Islet of Langerhans (tissue), 1 donor: Measurements from ENCODE around the gene ATP5PD.
"Not testable (repeated sequence)": the region's sequence is repeated elsewhere in the genome, so short reads cannot be mapped to it uniquely, and the experiment has no call there.

Experiments used
- FAIRE-seq: peaks from one replicate; lab custom pipeline; 2011; peaks lifted over from hg19 to GRCh38; lab: Jason Lieb, UNC

Gene ATP5PD

DNA sequence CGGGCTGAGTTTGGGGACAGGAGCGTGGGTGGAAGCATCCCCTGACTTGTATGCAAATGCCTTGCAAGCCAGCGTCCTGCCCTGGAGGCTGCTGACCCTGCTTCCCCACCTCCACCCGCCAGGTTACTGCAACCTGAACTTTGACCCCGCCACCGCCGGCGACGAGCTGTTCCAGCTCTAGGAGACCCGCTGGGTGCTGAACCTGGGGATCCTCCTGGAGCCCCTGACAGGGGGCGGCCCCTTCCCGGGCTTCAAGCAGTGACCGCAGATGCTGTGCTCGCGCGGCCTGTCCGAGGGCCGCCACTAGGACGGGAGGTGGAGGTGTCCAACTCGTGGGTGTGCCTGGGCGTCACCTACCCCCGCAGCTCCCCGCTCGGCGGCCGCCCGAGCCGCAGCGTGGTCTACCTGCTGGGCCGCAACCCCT is 30.3 kb upstream of the ATP5PD start:
- FAIRE-seq, result no peak

DNA sequence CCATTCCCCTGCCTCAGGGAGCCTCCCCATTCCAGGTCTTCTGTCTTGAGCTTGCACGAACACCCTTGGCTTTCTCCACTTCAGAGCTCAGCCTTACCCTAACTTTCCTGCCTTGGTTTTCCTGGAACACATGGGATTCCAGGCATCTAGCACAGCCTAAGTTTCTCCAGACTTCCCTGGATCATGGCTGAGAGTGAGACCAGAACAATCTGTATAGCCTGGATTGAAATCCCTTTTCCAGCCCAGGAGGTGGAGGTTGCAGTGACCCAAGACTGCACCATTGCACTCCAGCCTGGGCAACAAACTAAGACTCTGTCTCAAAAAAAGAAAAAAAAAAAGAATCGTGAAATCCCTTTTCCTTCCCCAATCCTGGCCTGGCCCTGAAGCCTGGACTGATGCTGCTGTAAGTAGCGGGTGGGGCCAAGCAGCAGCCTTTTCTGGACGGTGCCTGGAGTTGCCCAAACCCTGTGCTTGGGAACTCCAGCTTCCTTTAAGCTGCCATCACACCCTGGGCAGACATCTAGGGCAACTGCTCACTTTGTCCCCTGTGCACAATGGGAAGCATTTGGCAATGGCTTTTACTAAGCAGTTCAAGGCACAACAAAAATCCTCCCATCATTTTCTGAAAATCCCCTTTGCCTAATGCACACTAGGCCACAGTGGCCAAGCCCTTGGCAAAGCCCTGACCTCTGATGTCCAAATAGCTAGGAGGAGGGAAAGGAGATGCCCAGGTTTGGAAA is 29.0 kb upstream of the ATP5PD start:
- FAIRE-seq, result no peak

DNA sequence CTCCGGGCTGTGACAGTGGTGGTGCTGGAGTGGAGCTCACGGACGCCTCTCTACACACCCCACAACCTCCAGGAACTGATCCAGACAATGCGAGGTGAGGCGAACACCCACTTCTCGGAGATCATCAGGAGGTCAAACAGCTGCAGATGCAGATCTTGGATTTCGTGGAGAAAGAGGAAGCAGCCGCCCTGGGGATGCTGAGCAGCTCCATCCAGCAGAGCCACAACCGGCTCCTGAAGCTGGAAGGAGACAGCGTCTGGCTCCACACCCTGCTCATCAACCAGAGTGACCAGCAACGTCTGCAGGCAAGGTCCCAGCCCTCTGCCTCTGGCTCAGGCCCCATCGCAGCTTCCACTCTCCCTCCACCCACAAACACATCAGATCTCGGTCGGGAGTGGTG is 27.8 kb upstream of the ATP5PD start:
- no peak for FAIRE-seq

DNA sequence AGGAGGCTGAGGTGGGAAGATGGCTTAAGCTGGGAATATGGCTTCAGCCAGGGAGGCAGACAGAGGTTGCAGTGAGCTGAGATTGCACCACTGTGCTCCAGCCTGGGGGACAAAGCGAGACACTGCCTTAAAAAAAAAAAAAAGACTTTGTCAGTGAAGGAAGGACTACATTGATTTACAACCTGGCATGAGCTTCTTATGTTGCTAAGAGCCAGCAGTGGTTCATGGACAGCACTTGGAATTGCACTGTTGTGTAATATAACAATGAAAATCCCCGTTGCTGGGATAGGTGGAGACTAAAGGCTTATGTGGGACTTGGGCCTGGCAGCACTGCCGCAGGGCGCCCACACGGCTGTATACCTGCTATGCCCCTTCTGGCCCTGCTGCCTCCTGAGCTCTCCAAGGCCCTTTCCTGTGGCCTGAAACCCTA is 26.9 kb upstream of the ATP5PD start:
- FAIRE-seq, result no peak

DNA sequence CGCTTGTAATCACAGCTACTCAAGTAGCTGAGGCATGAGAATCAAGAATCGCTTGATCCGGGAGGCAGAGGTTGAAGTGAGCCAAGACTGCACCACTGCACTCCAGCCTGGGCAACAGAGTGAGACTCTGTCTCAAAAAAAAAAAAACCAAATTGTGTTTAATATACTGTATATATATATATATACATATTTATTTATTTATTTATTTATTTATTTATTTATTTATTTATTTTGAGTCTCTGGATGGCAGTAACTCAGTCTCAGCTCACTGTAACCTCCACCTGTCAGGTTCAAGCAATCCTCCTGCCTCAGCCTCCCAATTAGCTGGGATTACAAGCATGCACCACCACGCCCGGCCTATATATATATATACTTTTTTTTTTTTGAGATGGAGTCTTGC is 26.1 kb upstream of the ATP5PD start:
- not testable (repeated sequence) for FAIRE-seq

DNA sequence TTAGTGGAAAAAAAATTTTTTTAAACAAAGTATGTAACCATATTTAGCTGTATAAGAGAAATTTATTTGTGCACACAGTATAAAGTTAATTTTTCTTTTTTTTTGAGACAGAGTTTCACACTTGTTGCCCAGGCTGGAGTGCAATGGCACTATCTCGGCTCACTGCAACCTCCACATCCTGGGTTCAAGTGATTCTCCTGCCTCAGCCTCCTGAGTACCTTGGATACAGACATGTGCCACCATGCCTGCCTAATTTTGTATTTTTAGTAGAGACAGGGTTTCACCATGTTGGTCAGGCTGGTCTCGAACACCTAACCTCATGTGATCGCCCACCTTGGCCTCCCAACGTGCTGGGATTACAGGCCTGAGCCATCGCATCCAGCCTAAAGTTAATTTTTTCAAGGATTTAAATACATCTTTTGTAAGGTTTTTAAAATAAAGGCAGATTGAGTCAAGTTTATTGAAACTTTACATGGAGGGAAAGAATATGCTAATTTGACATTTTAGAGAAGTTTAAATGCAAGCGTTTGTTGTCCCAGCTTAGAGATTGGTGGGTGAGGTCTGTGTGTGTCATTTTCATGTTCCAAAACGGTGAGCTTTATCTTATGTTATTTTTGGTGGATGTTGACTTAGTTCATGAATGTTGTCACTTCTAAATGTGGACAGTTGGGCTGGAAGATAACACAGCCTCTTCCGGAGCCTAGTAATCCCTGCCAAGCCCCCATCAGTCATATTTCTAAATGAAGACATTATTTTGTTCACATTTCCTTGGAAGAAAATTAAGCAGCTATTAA is 24.9 kb upstream of the ATP5PD start:
- FAIRE-seq, result not testable (repeated sequence)

DNA sequence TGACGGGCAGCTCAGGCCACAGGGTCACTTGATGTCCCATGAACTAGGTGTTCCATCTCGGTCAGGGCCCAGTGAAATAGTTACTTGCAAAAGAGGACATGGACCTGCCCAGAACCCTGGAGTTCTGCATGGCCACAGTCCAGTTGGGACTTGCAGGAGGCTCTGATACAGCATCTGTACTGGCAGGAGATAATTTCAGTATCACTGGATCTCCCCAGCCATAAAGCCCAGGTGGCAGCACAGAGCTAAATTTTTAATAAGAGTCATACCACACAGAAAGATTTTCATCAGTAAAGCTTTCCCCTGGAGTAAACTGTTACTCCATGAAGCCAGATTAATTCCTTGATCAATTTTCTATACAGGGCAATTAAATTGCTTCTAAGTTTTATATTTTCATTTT is 23.0 kb upstream of the ATP5PD start:
- FAIRE-seq, result no peak

DNA sequence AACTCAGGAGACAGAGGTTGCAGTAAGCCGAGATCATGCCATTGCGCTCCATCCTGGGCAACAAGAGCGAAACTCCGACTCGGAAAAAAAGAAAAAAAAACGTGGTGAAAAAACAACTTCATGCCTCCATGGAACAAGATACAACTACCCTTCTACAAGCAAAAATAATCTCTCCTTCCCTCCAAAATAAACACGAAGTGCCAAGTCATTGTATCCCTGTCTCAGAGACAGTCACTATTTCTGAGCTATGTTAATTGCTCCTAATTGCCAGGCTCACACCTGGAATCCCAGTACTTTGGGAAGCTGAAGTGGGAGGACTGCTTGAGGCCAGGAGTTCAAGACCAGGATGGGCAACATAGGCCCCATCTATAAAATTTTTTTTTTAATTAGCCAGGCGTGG is 22.0 kb upstream of the ATP5PD start:
- no peak for FAIRE-seq

DNA sequence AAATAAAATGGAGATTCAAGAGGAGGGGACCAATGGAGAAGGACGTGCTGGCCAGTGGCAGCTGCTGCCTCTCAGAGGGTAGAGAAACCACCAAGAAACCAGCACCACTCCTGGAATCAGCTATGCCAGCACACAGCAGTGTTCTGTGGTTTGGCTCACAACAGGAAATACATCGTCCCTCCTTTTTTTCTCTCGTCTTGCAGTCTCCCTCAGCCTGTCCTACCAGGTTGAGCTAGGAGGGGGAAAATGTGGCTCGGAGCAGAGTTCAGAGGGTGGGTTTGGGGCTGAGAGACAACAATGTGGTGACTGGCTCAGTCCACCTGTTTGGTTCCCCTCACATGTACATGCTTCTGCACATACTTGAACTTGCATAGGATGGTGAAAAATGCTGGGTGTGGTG is 21.1 kb upstream of the ATP5PD start:
- no peak for FAIRE-seq

DNA sequence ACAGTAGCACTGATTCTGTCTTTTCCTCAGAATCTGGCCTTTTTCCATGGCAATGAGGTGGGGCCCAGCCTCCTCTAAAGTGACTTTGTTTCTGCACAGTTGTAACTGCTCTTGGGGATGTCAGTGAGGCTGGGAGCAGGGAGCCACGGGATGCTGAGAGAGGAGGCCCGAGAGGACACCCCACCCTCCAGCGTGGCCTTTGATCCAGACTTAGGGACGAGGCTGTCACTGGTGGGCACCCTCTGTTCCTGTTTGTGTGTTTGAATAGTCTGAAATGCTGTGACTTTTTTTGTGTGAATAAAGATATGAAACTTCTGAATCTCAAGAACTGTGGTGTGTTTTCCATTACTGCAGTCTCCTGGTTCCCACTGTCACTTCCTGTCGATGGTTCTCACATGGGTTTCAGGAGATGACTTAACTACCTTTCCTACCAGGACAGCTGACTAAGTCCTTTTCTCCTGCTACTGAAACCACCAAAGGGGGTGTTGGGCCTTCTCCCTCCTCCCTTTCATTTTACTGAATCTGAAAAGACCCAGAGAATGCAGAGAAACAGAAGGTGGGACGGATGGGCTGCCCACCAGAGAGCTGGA is 18.9 kb upstream of the ATP5PD start:
- no peak for FAIRE-seq

DNA sequence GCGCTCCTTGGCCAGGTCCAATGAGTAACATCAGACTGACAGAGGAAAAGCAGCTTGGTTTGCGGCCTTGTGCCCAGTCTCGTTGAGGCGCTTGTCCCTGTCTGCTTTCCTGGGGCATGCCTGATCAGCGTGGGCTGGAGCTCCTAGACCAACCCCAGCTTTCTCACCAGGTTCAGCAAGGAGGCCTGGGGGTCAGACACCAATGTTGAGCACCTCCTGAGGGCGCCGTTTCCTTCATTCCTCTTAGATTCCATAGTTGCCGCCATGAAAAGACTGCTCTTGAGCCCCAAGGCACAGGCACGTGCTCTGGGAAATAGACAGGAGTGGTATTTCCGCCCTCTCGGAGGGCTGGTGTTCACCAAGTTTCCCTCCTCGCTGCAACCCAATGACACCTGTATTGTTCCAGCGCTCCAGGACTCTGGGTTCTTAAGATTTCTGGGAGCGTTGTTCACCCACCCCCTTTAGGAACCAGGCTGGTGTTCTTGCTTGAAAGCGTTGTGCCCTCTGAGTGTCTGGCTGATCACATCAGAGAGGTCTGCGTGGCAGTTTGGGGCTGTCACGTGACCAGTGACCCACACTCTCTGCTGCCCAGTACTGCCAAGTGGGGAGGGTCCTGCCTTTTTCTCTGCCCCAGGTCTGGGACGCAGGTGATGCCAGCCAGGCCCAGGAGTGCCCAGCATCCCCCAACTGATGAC is 18.2 kb upstream of the ATP5PD start:
- FAIRE-seq, result no peak

DNA sequence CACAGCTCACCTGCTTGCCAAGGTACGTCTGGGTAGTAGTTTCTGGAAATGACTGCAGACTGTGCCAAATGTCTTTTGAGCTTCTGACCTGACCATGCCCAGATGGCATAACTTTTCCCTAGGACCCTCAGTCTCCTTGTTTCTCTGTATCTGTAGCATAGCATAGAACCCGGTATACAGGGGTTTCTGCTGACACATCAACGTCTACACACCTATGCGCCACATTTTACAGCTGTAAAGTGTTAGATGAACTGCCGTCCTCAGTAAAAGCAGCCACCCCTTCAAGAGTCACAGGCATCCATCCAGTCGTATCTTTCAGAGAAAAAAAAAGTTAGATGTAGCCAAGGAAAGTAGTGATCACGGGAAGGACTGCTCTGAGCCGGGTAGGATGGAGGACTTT is 17.7 kb upstream of the ATP5PD start:
- FAIRE-seq, result no peak

DNA sequence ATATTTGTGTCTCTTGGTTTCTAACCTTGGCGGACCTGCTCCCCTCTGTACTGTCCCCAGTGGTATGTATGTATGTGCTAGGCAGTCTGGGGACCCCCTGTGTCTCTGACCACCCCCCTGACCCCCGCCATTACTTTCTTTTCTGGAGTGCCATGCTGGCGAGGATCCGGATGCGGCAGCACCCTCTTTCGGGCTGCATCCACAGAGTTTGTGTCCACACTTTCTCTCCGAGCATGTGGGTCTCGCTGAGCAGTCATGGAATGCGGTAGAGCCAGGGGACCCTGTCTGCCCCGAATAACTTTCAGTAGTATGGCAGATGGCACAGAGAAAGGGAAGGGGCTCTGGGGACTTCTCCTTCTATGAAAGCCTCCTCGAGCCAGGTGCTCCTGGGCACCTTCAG is 17.3 kb upstream of the ATP5PD start:
- no peak for FAIRE-seq

DNA sequence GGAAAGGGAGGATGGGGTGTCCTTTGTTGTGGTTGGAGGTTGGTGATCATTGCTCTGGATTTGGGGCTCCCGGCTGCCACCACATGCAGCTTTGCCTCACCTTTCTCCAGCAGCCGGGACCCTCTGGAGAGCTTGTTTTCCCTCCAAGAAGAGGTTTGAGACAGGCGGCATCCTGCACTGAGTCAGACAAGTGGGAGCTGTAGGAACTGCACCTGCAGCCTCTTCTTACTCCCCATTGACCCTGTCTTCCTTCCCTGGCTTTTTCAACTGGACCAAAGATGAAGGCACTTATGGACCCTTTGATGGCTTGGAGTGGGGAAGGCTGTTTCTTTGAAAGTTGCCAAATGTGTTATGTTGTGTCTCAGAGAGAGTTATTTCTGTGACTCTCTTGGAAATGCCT is 16.9 kb upstream of the ATP5PD start:
- no peak for FAIRE-seq

DNA sequence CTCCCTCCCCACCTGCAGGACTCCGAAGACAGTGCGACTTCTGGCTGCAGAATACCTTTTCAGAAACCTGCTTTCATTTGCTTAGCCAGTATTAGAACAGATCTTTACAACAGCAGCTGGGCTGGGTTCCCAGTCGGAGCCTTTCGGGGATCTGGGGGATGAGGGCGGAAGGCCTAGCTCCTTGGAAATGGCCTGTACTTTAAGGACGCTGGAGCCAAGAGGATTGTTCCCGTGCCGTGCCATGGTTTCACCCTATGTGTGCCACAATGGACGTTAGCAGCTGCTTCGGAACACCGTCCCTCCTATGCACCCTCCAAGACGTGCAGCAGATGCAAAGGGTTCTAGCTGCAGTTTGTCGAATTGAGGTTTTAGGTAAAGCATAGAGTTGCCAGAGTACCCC is 16.4 kb upstream of the ATP5PD start:
- no peak for FAIRE-seq

DNA sequence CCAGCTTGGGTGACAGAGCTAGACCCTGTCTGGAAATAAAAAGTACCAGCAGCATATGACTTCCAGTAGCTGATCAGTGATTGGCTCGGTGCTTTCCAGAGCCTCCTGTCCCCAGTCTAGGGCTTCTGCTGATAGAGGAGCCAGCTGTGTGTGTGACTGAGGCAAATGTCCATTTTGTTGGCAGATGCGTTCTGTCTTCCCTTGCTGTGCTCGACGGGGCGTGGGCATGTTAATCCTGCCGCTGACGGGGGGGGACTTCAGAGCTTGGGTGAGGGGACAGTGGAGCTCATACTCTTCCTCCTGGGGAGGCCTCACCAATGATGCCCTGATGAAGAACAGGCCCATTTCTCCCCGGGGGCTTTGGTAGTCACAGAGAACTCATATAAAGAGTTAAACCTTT is 14.8 kb upstream of the ATP5PD start:
- FAIRE-seq, result no peak

DNA sequence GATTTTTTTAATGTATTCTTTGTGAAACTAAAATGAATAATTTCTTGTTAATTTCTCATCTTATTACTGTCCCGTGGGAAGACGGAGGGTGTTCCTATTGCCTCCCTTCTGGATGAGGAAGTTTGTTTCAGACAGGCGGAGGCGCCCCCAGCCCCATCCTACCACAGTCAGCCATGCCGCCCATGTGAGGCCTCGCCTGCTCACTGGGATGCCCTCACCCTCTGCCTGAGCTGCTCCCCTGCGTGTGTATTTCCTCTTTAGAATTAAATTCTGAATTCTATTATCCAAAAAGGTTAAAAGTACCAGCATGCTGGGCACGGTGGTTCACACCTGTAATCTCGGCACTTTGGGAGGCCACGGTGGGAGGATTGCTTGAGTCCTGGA is 14.3 kb upstream of the ATP5PD start:
- FAIRE-seq, result no peak

DNA sequence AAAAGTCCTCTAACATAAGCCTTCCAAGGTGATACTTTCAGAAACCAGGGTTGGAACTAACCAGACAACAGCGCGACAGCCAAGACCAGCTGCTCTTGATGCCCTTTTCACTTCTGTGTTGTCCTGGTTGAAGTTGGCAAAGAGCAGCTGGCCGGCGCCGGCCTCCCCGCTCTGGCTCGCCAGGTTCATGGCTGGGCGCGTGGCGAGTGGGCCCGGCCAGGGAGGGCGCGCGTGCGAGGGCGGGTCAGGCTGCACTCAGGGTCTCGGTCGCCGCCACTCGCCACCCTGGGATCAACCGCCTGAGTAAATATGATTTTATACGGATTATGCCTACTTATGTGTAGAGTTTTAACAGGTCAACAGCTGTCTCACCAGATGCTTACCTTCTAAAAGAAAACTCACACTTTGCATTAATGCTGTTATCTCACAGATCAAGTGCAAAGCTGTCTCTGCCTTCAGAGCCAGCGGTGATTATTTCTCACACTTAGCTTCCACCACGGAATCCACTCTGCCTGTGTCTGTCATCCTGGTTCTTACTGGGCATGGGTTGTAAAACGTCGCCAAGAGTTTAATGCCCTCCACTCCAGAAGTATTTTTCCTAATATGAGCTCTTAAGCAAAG is 13.8 kb upstream of the ATP5PD start:
- FAIRE-seq, result no peak

DNA sequence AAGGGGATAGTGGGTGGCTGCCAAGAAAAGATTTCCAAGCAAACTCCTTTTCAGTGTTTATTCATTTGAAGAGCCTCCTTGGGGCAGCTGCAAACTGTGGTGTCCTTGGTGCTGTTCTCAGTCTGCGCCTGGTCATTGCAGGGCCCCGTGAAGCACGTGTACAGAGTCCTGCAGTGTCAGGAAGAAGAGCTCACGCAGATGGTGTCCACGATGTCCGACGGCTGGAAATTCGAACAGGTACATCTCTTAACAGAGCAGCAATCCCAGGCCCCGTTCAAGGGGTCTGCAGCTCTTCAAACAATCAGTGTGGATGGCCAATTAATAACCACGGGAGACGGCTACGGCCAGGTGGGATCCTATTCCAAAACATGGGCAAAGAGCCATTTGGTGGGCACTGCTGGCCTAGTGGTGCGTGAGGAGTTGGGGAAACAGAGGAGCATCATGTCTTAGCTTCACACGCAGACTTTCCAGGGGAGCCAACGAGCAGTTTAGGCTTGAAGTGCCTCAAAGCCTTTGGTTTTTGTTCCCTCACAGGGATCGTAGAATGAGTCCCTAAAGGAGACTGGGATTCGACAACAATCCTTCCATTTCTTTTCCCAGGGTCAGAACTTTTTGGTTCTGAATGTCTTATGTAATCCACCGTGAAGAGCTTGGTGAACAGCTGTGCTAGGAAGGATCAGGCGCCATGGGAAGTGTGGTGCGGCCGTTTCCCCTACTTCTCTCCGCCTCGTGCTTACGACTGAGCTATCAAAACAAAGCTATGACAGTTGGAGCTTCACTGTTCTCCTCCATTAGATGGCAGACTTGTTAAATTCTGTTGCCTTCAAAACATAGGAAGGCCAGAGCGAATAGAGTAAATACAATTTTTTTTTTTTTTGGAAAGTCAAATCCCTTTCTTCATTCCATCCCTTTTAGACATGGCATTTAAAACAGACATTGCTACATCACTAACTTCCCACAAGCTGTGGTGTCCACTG is 12.9 kb upstream of the ATP5PD start:
- peak; percentile 82 for FAIRE-seq

DNA sequence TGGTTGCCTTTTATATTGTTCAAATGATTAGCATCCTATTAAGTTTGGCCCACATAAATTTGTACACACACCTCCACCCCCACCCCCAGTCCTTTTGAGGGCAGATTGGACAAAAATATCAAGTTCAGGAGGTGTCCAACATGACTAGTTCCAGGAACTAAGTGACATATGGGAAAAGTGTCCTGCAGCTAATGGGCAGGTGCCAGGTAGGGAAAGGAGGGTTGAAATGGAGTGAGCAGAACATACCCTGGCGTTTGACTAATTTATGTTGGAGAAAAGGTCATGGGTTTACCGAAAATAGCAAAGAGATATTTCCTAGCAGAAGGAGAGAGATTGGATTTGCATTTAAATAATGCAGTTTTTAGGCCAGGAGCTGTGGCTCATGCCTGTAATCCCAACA is 5.2 kb upstream of the ATP5PD start:
- no peak for FAIRE-seq

DNA sequence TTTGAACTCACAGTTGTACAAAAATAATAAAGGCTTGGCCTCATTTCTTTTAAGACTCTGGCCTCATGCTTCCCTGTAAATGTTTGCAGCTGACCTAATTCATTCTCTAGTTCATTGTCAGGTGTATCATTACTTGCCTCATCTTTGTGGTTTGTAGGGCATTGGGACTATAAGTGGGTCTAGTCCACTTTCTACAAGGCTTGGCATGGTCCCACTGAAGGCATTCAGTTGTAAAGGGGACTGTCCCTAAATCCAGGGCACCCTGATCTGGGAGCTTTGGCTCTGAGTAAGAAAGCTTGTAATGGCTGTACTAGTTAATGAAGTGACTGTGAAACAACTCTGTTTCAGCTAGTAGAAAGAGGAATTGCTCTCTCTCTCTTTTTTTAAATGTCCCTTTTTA is 2.9 kb upstream of the ATP5PD start:
- no peak for FAIRE-seq
